Frontal cortex (tissue), 4 donors: ENCODE results near the gene MIER2. TPM values are rescaled to one million over a fixed set of nuclear protein-coding genes. Genes with fewer than 3 reads are reported as not detected.

Experiments used
- DNase-seq, 2 donors: peaks; one replicate each; pipeline ENCODE4 v3.0.0; 2012; ENCODE audit warnings: low spot score in 2 of 2
- FAIRE-seq: peaks from 2 replicates; lab custom pipeline; 2012; peaks lifted over from hg19 to GRCh38; lab: Jason Lieb, UNC
- total RNA-seq: library from RNA; depleted of rRNA; stranded (reverse); fragments of >200 nt; gene quantifications from one replicate; pipeline ENCODE4 v1.2.3, GENCODE V29; 2014
- donor health status: control.
- donor health status: control.
- donor health status: control.

The MIER2 gene
- total RNA-seq, 1 donor from 2014 or later = 3.7 TPM

- DNase-seq (no peak), FAIRE-seq (no peak)
These were observed 6.2 kb downstream of the MIER2 start for GRCh38 chr19:338421-338820.

- FAIRE-seq = no peak
These were observed 8.5 kb downstream of the MIER2 start for GRCh38 chr19:336067-336614.

DNA sequence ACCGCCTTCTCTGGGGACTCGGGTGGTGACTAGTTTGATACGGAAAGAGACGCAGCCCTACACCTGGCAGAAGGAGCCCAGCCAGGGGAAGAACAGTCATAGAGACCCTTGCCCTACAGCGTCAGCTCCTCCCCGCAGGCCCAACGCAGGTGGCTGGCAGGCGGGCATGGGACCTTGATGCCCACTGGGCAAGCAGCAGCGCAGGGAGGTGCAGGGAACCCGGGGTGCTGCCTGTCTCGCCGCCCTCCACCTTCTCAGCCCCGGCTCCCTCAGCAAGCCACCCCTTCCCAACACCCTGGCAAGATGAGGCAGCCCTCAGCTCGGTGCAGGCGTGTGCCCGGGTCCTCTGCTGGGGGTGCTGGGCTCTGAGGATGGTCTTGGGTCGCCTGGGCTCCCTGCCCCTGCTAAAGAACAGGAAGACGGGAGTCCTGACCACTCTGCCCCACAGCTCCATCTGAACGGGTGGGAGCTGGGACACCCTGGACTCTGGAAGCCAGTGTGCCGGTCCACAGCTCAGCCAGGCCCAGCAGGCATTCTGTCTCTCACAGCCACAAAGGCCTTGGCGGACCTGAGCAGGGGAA lies 9.0 kb downstream of the MIER2 start:
- FAIRE-seq (no peak), DNase-seq (no peak)

More at GRCh38 chr19:336067-336614, 8.5 kb downstream of the MIER2 start:
- no peak for DNase-seq

DNA sequence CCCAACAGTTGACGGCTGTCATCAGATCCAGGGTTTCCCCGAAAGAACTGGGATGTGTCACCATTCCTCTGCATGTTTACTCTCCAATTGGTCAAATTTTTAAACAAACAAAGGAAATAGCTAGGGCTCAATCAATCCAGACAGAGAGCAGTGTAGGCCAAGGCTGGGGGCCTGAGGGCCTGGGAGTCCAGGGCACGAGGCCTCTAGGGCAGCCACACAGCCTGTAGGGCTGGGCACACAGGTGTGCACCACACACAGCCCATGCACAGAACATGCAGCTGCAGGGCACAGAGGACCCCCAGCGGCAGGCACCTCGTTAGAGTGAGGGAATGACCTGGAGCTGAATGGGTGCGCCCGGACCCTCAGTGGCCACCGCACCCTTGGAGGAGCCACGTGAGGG lies 9.5 kb downstream of the MIER2 start:
- no peak for FAIRE-seq
- DNase-seq = no peak

- no peak for FAIRE-seq
- DNase-seq = no peak
These were observed 10.1 kb downstream of the MIER2 start for GRCh38 chr19:334296-335071.

- no peak for FAIRE-seq
These were observed 14.1 kb downstream of the MIER2 start for GRCh38 chr19:330503-330902.

GRCh38 chr19:329876-330275 lies 14.7 kb downstream of the MIER2 start:
- FAIRE-seq = no peak
- no peak for DNase-seq

More at GRCh38 chr19:330503-330902, 14.1 kb downstream of the MIER2 start:
- no peak for DNase-seq

- FAIRE-seq (no peak), DNase-seq (no peak)
These were observed 16.5 kb downstream of the MIER2 start for GRCh38 chr19:328025-328505.

DNA sequence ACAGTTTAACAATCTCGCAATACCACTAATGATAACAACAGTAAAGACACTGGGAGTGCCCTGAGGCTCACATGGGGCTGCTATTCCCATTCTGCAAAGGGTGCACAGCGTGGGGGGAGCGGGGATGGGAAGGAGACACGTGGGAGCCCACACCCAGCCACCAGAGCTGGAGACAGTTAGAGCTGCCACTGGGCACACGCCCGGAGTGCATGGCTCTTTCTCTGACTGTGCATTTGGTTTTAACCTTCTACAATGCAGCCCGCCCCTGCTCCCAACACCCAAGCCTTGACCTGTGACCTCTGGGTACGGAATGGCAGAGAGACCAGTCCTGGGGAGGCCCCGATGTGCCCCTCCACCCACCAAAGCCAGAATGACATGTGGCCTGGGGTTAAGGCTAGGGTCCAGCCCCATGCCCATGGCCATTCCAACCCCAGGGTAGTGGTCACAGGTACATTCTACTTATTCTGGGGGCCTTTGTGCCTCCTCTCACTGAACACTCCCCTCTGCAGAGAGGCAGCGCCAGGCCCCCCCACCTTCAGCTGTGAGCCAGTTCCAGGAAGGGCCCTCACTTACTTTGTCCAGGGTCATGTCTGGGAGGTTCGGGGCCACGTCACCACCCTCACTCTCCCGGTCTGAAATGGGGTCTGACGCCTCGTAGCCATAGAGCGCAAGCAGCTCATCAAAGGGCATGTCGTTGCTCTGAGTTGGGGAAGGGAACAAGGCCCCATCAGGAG lies 17.1 kb downstream of the MIER2 start:
- FAIRE-seq (no peak), DNase-seq (no peak)

GRCh38 chr19:326871-327270 lies 17.7 kb downstream of the MIER2 start:
- DNase-seq = no peak
- FAIRE-seq = no peak

DNA sequence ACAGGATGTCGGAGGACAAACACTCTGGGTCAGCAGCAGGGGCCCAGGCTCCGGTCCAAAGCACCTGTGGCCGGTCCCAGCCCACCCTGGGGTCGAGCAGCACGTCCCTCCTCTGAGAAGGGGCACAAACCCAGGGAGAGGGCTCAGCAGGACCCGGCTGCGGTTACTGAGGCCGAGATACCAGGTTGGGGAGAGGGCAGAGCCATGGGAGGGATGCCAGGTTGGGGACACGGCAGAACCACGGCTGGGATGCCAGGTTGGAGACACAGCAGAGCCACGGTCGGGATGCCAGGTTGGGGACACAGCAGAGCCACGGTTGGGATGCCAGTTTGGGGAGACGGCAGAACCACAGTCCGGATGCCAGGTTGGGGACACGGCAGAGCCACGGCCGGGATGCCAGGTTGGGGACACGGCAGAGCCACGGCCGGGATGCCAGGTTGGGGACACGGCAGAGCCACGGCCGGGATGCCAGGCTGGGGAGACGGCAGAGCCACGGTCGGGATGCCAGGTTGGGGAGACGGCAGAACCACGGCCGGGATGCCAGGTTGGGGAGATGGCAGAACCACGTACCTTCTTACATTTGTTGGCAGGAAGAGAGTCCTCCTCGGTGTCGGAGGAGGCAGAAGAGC lies 18.5 kb downstream of the MIER2 start:
- no peak for FAIRE-seq
- DNase-seq = no peak

DNA sequence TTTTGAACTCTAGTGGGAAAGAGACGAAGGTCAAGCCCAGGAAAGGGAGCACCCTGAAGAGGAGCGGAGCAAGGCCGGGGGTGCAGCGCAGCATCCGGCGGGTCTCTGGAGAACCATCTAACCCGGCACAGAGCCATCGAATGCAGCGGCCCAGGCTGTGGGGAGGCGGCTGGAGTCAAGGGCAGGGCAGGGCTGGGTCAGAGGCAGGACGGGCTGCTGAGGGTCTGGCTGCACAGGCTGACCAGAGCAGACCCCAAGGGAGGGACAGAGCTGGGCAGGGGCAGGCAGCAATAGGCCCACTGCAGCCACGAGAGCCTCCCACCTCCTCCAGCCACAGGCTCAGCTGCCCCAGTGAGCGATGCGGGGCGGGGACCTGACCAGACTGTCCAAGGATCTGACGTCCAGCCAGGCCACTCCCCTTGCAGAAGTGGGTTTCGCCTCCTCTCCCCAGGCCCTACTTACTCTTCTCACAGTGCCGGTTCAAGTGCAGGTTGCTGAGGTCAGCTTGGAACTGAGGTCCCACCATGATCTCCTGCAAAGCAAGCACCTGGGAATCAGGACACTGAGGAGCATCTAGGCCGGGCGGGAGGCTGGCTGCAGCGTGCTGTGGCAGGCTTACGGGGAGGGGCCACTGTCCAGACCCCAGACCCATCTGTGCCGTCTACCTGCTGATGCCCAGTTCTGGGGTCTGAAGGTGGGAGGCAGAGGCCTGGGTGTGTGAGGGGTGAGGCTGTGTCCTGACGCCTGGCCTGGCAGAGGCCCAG lies 19.2 kb downstream of the MIER2 start:
- FAIRE-seq = no peak
- no peak for DNase-seq

DNA sequence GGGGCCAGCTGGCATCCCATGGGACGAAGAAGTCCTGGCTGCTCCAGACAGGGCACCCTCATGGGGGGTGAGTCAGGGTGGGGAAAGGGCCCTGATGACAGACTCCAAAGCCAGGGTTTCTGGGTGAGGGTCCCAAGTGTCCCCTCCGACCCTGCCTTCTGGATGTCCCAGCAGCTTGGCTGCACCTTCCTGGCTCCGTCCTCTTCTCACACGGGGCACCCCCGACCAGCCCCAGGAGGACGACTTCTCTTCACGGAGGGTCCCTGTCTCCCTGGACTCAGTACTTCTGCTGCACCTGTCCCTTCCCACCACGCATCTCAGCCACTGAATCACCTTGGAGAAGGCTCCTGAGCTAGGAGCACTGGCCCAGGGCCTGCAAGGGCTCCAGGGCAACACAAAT lies 19.9 kb downstream of the MIER2 start:
- DNase-seq = no peak
- FAIRE-seq = no peak

GRCh38 chr19:322616-323015 lies 22.0 kb downstream of the MIER2 start:
- FAIRE-seq = no peak
- no peak for DNase-seq

DNA sequence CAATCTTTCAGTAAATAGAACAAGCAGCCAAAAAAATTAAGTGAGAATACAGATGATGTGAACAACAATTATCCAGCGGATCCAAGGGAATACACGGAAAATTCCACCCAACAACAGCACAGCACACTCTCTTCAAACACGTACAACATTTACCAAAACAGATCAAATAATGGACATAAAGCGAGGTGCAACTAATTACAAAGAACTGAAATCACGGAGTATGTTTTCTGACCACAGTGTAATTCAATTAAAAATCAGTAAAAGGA lies 26.2 kb downstream of the MIER2 start:
- FAIRE-seq = no peak

GRCh38 chr19:317710-318508 lies 26.7 kb downstream of the MIER2 start:
- DNase-seq = no peak
- no peak for FAIRE-seq

More for the DNA sequence above, 26.2 kb downstream of the MIER2 start:
- DNase-seq = no peak

GRCh38 chr19:315811-316210 lies 28.8 kb downstream of the MIER2 start:
- FAIRE-seq (no peak), DNase-seq (no peak)

GRCh38 chr19:313988-314815 lies 30.4 kb downstream of the MIER2 start:
- DNase-seq (no peak), FAIRE-seq (no peak)
